Aorta (tissue), 5 donors: Measurements from ENCODE around the gene GDF2. TPM values are rescaled to one million over a fixed set of nuclear protein-coding genes. Genes with fewer than 3 reads are reported as not detected.

Experiments used
- ATAC-seq: fragments of 200-7000 bp; cut with Tn5 transposase; one replicate; pipeline ENCODE4 v1.9.1; 2022; ENCODE audit warnings: moderate library complexity; ENCODE audit not compliant: low FRiP score
- DNase-seq, 2 donors: peaks; one replicate each; pipeline ENCODE4 v3.0.0-alpha.2; 2020
- H3K27ac ChIP-seq, 2 donors: one replicate each; pipeline ENCODE4 v1.5.1; 2013; ENCODE audit warnings: low read length in 2 of 2, mild to moderate bottlenecking in 2 of 2, moderate library complexity in 2 of 2, control low read depth in 1 of 2, inconsistent platforms in 1 of 2, low read depth in 1 of 2
- H3K27me3 ChIP-seq, 2 donors: one replicate each; pipeline ENCODE4 v1.6.1; 2013; ENCODE audit warnings: control low read depth in 1 of 2, low read length in 1 of 2, mild to moderate bottlenecking in 1 of 2, moderate library complexity in 1 of 2; ENCODE audit not compliant: insufficient read depth in 2 of 2, control insufficient read depth in 1 of 2
- H3K36me3 ChIP-seq, 2 donors: one replicate each; pipeline ENCODE4 v1.6.1; 2013; ENCODE audit warnings: control low read depth in 1 of 2, low read length in 1 of 2, mild to moderate bottlenecking in 1 of 2; ENCODE audit not compliant: insufficient read depth in 2 of 2, control insufficient read depth in 1 of 2
- H3K4me1 ChIP-seq, 2 donors: one replicate each; pipeline ENCODE4 v1.6.1; 2013; ENCODE audit warnings: low read length in 2 of 2, control low read depth in 1 of 2, mild to moderate bottlenecking in 1 of 2, moderate library complexity in 1 of 2; ENCODE audit not compliant: insufficient read depth in 2 of 2, control insufficient read depth in 1 of 2
- H3K4me3 ChIP-seq, 2 donors: one replicate each; pipeline ENCODE4 v1.5.1; 2013; ENCODE audit warnings: low read length in 2 of 2, control low read depth in 1 of 2, mild to moderate bottlenecking in 1 of 2
- H3K9me3 ChIP-seq: one replicate; pipeline ENCODE4 v1.6.1; 2013; ENCODE audit warnings: mild to moderate bottlenecking, low read length; ENCODE audit not compliant: control insufficient read depth
- WGBS, 2 donors: extraction: QIAGEN DNeasy Blood & Tissue Kit; methylation state at CpG; one replicate each; pipeline ENCODE4 v1.1.7; 2013; 5-methylcytosine and 5-hydroxymethylcytosine counted together
- intact Hi-C, 2 donors: fragments of 100-400 bp; cut with DNase I; formaldehyde crosslinking; loops; one replicate each; pipeline versions ENCODE4 v1.14.2 to v1.15.0; 2022
- polyA plus RNA-seq, 2 donors: library from polyadenylated mRNA; stranded (reverse); fragments of 200-250 nt; gene quantifications; one replicate each; pipeline ENCODE4 v1.2.3, GENCODE V29; 2013
- total RNA-seq, 2 donors: library from RNA; stranded (reverse); fragmentation: NEBNext Ultra II Directional; extraction: Animal tissue kit (Norgen Biotek cat#: 25700); gene quantifications; one replicate each; pipeline ENCODE4 v1.2.1, GENCODE V29; 2021
- donor health status: healthy with polysubstance abuse.
- donor health status: Bipolar disorder and iron deficiency.
- donor health status: DM: no; HTN: no; CAD: no.
- donor health status: DM: no; HTN: no; CAD: no.
- donor health status: DM: yes; HTN: yes; CAD: no.

Gene GDF2
- total and polyA plus RNA-seq, 4 donors = not detected

DNA sequence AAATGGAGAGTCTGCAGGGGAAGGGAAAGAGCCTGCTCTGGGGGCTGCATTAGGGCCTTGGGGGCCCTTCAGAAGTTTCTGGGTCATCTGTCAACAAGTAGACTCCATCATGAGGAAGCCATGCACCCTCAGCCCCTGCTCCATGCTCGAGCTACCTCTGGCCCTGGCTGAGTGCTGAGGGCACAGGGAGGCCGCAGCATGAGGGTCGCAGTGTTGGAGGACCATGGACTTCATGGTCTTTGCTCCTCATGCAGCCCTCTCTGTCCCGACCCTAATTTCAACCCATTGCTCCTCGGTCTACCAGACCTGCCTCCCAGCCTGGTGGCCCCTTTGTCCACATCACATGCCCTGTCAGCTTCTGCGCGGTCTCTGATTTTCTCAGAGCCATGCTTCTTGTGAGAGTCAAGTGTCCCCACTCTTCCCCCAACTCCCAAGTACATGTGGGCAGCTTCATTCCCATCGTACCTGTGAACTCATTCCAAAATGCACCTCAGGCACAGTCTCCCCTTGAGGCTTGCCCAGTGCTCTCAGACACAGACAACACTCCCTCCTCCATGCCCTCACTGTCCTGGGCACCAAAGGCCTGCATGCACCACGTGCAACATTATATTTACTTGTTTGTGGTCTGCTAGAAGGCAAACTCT, 47.1 kb downstream of the GDF2 start:
- Histone ChIP-seq H3K27ac (no peak overlapping the region), H3K4me1 (no peaks in the 10 kb centered on the region), H3K36me3 (no peaks in the 10 kb centered on the region), H3K27me3 (no peaks in the 10 kb centered on the region), H3K9me3 (no peaks in the 10 kb centered on the region), H3K4me3 (no peak overlapping the region)
- DNase-seq = peak in 1 of 2 donors; percentile 51
- intact Hi-C loops = no loop called here
- no peak for ATAC-seq
- 77 to 84% methylated on average over 9 of the region's 9 CpGs for WGBS, 2 donors

DNA sequence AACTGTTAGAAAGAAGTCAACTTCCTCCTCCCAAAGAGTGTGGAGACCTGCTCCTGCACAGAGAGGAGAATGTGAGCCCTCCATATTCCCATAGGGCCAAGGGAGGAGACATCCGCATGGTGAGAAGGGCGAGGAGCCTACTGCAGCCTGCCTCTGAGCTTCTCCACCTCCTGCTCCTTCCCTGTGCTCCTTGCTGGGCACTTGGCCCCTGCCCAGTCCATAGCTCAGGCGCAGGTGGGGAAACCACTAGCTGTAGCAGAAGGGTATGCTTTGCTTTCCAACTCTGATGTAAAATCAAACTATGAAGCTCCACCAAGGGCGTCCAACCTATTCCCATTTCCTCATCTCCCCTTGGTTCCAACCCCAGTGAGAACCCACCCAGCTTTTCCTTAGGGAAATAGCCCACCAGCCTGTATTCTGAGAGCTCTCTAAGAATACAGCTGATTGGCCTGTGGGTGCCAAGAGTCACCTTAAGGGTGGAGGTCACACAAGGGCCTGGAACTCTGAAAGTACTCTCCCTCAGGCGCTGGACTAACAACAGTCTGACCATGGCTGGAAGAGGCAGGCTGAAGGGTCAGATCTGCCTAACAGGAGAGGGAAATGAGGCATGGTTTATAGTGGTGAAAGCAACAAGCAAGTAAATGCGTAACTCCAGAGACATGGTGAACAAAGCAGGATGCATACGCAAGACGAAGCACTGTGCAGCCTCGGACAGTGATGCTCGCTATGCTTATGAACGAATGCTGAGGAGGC, 47.9 kb downstream of the GDF2 start:
- intact Hi-C loops = no loop called here
- Histone ChIP-seq H3K4me1 (no peaks in the 10 kb centered on the region), H3K9me3 (no peaks in the 10 kb centered on the region), H3K27ac (no peak overlapping the region), H3K4me3 (no peak overlapping the region), H3K36me3 (no peaks in the 10 kb centered on the region), H3K27me3 (no peaks in the 10 kb centered on the region)
- WGBS, 2 donors = 95 to 96% methylated on average over 11 of the region's 11 CpGs
- no peak for ATAC-seq
- peak in 1 of 2 donors; percentile 45 for DNase-seq

DNA sequence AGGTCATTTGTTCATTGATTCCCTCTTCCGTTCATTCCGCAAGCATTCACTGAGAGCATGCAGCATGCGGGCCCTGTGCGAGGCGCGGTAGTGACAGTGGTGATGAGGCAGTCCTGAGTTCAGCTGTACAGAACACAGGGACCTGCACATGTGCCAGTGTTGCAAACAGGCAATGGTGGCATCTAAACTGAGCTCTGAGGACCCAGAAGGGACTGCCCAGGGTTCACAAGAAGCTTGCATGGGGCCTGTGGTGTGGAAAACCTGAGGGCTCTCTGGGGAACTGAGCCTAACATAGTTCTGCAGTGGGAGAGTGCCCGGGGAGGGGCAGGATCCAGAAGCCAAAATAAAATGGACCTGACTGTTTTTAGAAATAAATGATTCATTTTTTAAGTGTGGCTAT, 48.6 kb downstream of the GDF2 start:
- Histone ChIP-seq H3K9me3 (no peaks in the 10 kb centered on the region), H3K36me3 (no peaks in the 10 kb centered on the region), H3K27me3 (no peaks in the 10 kb centered on the region), H3K27ac (no peak overlapping the region), H3K4me3 (no peak overlapping the region), H3K4me1 (no peaks in the 10 kb centered on the region)
- intact Hi-C loops = no loop called here
- WGBS, 2 donors = 89 to 90% methylated on average over 7 of the region's 7 CpGs
- DNase-seq (peak in 1 of 2 donors; percentile 64), ATAC-seq (no peak)

DNA sequence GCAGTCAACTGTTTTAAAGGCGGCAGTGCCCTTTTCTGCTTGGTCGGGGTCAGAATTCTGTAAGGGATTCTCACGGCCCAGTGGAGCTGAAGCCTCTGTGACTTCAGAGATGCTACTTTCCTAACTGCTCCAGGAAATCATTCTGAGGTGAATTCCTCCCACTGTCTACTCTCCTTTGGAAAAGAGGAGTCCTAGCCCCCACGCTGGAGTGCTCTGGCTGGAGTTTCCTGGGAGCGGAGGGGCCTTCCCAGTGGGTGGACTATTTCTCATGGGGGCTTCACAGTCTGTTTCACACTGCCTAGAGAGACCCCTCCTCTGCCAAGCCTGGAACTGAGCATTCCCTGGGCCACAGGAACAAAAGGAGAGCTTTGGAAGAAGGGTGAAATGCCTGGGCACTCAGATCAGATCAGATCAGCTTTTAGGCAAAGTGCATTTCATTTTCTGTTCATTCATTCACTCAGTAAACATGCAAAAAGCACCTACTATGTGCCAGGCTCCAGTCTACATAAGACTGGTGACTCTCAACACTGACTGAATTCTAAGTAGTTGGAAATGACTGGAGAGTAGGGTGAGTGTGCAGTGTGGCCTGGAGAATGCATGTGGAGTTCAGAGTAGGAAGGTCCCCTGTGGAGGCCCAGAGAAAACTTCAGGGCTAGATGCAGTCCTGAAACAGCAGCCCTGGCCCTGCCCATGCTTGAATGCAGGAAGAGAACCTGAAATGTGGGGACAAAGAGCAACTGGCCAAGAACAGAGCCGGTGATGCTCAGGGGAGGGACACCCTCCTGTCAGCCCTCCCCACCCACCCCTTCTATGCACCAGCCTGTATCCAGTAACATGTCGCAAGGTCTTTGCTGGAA, 49.6 kb downstream of the GDF2 start:
- no peaks in the 10 kb centered on the region for H3K36me3 ChIP-seq
- no peaks in the 10 kb centered on the region for H3K9me3 ChIP-seq
- H3K27me3 ChIP-seq = no peaks in the 10 kb centered on the region
- WGBS, 2 donors = 92% methylated on average over 7 of the region's 7 CpGs
- intact Hi-C loops = no loop called here
- no peak for ATAC-seq
- H3K27ac ChIP-seq = no peak overlapping the region
- no peaks in the 10 kb centered on the region for H3K4me1 ChIP-seq
- peak in 1 of 2 donors; percentile 23 for DNase-seq
- H3K4me3 ChIP-seq = no peak overlapping the region

DNA sequence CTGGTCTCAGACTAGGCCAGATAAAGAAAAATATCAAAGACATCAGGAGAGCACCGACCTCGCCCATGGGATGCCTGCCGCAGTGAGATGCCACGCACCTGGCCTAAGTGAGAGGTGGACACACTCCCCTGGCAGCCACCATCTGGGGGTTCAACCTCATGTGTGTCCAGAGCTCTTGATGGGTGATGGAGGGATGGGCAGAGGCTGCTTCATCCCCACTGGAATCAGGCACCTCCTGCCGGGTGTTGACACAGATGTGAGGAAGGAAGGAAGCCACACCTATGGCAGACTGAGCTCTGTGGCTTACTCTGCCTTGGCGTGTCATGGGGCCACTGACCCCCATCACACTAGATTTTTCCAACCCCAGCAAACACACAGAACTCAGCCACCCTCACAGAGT, 50.5 kb downstream of the GDF2 start:
- Histone ChIP-seq H3K27ac (no peak overlapping the region), H3K36me3 (no peaks in the 10 kb centered on the region), H3K9me3 (no peaks in the 10 kb centered on the region), H3K4me1 (no peaks in the 10 kb centered on the region), H3K4me3 (no peak overlapping the region), H3K27me3 (no peaks in the 10 kb centered on the region)
- 86 to 95% methylated on average over 6 of the region's 6 CpGs for WGBS, 2 donors
- peak in 1 of 2 donors; percentile 59 for DNase-seq
- intact Hi-C loops = no loop called here
- no peak for ATAC-seq

DNA sequence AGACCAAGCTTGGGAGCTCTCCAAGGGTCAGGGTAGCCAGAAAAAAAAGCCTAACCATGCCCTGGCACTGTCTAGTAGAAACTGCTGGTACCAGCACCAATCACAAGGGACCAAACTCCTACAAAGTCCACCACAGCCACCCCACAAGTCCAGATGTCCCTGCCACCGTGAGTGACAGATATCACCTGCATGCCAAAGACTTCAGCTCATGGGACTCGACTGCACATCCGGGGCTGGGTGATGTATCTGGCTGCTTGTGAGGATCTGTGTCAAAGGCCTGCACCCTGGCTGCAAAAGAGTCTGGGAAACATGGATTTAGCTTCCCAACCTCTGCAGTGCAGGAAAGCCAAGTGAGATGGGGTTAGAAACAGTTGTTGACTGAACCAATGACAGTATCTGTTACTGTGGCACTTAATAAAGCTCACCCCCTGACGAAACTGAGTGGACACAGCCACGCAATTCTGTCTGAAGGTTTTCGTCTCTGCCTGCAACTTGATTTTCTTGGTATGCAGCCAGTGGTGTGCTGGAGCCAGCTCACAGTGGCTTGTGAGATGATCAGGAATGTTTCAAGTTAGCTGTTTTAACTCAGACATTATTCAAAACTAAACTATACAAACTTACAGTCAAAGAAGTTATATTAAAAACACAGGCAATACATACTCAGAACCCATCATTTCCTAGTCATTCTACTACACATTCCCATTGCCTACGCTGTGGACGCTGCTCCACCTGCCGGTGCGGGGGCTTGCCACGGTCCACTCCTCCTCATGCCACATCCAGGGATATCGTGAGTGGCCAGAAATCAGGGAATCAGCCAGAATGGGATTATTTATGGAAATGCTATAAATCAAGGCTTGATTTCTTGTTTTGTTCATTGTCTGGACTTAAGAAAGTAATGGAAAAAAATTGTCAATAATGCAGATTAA, 52.6 kb downstream of the GDF2 start:
- H3K4me3 ChIP-seq = no peak overlapping the region
- 17 to 19% methylated on average over 12 of the region's 12 CpGs for WGBS, 2 donors
- H3K36me3 ChIP-seq = no peaks in the 10 kb centered on the region
- H3K9me3 ChIP-seq = no peaks in the 10 kb centered on the region
- no peak overlapping the region for H3K27ac ChIP-seq
- DNase-seq (peak; percentile 33 to 73), ATAC-seq (no peak)
- intact Hi-C loops = no loop called here
- no peaks in the 10 kb centered on the region for H3K4me1 ChIP-seq
- H3K27me3 ChIP-seq = no peaks in the 10 kb centered on the region

DNA sequence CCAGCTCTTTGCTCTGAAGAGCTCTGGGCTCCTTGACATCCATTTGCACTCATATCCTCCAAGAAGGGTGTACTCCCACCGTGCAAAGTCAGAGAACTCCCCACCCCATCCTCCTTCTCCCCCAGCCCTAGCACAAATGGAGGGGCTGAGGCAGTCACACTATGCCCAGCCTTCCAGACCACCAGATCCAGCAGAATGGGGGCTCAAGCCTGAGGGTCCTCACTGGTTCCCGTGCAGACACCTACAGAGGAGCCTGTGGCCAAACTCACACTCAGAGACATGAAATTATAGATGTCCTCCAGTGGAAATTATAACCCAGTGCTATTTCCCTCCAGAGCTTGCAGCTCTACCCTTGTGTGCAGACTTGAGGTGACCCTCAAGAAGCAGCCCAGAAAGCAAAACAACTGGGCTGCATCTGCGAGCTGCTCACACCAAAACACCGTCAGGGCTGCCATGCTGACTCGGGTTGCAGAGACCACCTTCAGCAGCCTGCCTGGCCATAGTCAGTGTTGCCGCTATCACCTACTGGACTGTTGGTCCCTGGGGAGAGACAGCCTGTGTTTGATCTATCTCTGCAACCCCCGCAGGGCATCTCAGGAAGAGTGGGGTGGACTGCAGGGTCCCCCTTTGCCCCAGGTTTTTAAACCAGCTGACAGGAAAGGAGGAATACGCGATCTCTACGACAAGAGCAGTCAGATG, 54.4 kb downstream of the GDF2 start:
- WGBS, 2 donors = 77 to 79% methylated on average over 10 of the region's 10 CpGs
- H3K27ac ChIP-seq = no peak overlapping the region
- no peaks in the 10 kb centered on the region for H3K4me1 ChIP-seq
- no peaks in the 10 kb centered on the region for H3K36me3 ChIP-seq
- no peak for ATAC-seq
- H3K9me3 ChIP-seq = no peaks in the 10 kb centered on the region
- no peak for DNase-seq
- no peak overlapping the region for H3K4me3 ChIP-seq
- no peaks in the 10 kb centered on the region for H3K27me3 ChIP-seq
- intact Hi-C loops = no loop called here
